Stimulated activated CD8-positive, alpha-beta memory T cell treated with anti-CD3 and anti-CD28 coated beads, Interleukin-2, amount 100 ng/mL, for 1 hour (primary cell): ENCODE results near the gene C9orf153.

Source experiments
- DNase-seq, 2 donors: peaks; one replicate each; pipeline ENCODE4 v3.0.0-alpha.2; 2020; ENCODE audit warnings: low read depth in 2 of 2

The C9orf153 gene

GRCh38 chr9:86187121-86187520 lies 72.3 kb downstream of the C9orf153 start:
- no peak for DNase-seq

- no peak for DNase-seq
Observed at GRCh38 chr9:86186696-86187095, 72.8 kb downstream of the C9orf153 start.

GRCh38 chr9:86185872-86186271 lies 73.6 kb downstream of the C9orf153 start:
- DNase-seq: no peak

GRCh38 chr9:86184138-86184524 lies 75.3 kb downstream of the C9orf153 start:
- DNase-seq: no peak

GRCh38 chr9:86183229-86184137 lies 76.0 kb downstream of the C9orf153 start:
- DNase-seq: no peak

GRCh38 chr9:86181379-86182315 lies 77.8 kb downstream of the C9orf153 start:
- DNase-seq: no peak

- no peak for DNase-seq
Observed at GRCh38 chr9:86178503-86178902, 81.0 kb downstream of the C9orf153 start.

GRCh38 chr9:86177995-86178394 lies 81.5 kb downstream of the C9orf153 start:
- DNase-seq: no peak

- DNase-seq: no peak
Observed at GRCh38 chr9:86176468-86176867, 83.0 kb downstream of the C9orf153 start.

- DNase-seq: no peak
Observed at GRCh38 chr9:86175743-86176456, 83.6 kb downstream of the C9orf153 start.

- no peak for DNase-seq
Observed at GRCh38 chr9:86175223-86175622, 84.2 kb downstream of the C9orf153 start.
